Liver (tissue), 9 donors: ENCODE data around the gene TMEM163. TPM values are rescaled to one million over a fixed set of nuclear protein-coding genes. Genes with fewer than 3 reads are reported as not detected.

ENCODE experiments used
- DNase-seq: peaks from one replicate; pipeline ENCODE4 v3.0.0-alpha.2; 2017; ENCODE audit warnings: low spot score
- H3K27ac ChIP-seq, 2 donors: one replicate each; pipeline ENCODE4 v1.7.0; 2013; ENCODE audit warnings: inconsistent platforms in 2 of 2, low read length in 2 of 2, control low read depth in 1 of 2, low read depth in 1 of 2, mild to moderate bottlenecking in 1 of 2
- H3K27me3 ChIP-seq, 4 donors: one replicate each; pipeline versions ENCODE4 v1.6.1 to v1.7.0; 2013; ENCODE audit warnings: low read length in 3 of 4, inconsistent platforms in 1 of 4, mild to moderate bottlenecking in 1 of 4, moderate library complexity in 1 of 4; ENCODE audit not compliant: control insufficient read depth in 4 of 4, insufficient read depth in 4 of 4
- H3K36me3 ChIP-seq, 4 donors: one replicate each; pipeline versions ENCODE4 v1.6.1 to v1.7.0; 2013; ENCODE audit warnings: low read length in 3 of 4, mild to moderate bottlenecking in 3 of 4, low read depth in 1 of 4, moderate library complexity in 1 of 4; ENCODE audit not compliant: control insufficient read depth in 4 of 4, insufficient read depth in 3 of 4
- H3K4me1 ChIP-seq, 4 donors: one replicate each; pipeline versions ENCODE4 v1.6.1 to v1.7.0; 2013; ENCODE audit warnings: low read length in 3 of 4, mild to moderate bottlenecking in 3 of 4, moderate library complexity in 1 of 4; ENCODE audit not compliant: control insufficient read depth in 4 of 4, insufficient read depth in 4 of 4
- H3K4me3 ChIP-seq, 3 donors: one replicate each; pipeline versions ENCODE4 v1.6.1 to v1.7.0; 2013; ENCODE audit warnings: low read length in 3 of 3, control low read depth in 1 of 3, low read depth in 1 of 3, mild to moderate bottlenecking in 1 of 3
- H3K9ac ChIP-seq, 2 donors: one replicate each; pipeline ENCODE4 v1.7.0; 2013; ENCODE audit warnings: low read length in 2 of 2, mild to moderate bottlenecking in 2 of 2, moderate library complexity in 2 of 2, control low read depth in 1 of 2, low read depth in 1 of 2
- H3K9me3 ChIP-seq, 4 donors: one replicate each; pipeline versions ENCODE4 v1.6.1 to v1.7.0; 2013; ENCODE audit warnings: low read length in 3 of 4; ENCODE audit not compliant: control insufficient read depth in 4 of 4
- EGR1 ChIP-seq, 2 donors: IDR thresholded peaks; 2 replicates each; pipeline ENCODE4 v1.6.1; 2016 to 2018; ENCODE audit warnings: antibody characterized with exemption in 2 of 2, low read depth in 2 of 2
- FOXA1 ChIP-seq: IDR thresholded peaks from 2 replicates; pipeline ENCODE4 v1.6.1; 2016; ENCODE audit warnings: antibody characterized with exemption
- FOXA2 ChIP-seq: IDR thresholded peaks from 2 replicates; pipeline ENCODE4 v1.6.1; 2016; ENCODE audit warnings: antibody characterized with exemption
- GABPA ChIP-seq, 2 donors: IDR thresholded peaks in 1 of 2; conservative IDR thresholded peaks in 1 of 2; 2 replicates each; pipeline ENCODE4 v1.6.1; 2016; ENCODE audit warnings: antibody characterized with exemption in 2 of 2, mild to moderate bottlenecking in 1 of 2, moderate library complexity in 1 of 2
- HNF4A ChIP-seq, 2 donors: conservative IDR thresholded peaks; 2 replicates each; pipeline ENCODE4 v1.6.1; 2016; ENCODE audit warnings: antibody characterized with exemption in 2 of 2, mild to moderate bottlenecking in 2 of 2
- HNF4G ChIP-seq: IDR thresholded peaks from 2 replicates; pipeline ENCODE4 v1.6.1; 2016; ENCODE audit warnings: antibody characterized with exemption
- JUND ChIP-seq, 2 donors: IDR thresholded peaks; 2 replicates each; pipeline ENCODE4 v1.6.1; 2016; ENCODE audit warnings: antibody characterized with exemption in 2 of 2
- NR2F2 ChIP-seq: IDR thresholded peaks from 2 replicates; pipeline ENCODE4 v1.6.1; 2016; ENCODE audit warnings: antibody characterized with exemption
- RAD21 ChIP-seq, 2 donors: IDR thresholded peaks; 2 replicates each; pipeline ENCODE4 v1.6.1; 2016; ENCODE audit warnings: antibody characterized with exemption in 2 of 2, mild to moderate bottlenecking in 2 of 2
- RXRA ChIP-seq, 2 donors: IDR thresholded peaks; 2 replicates each; pipeline ENCODE4 v1.6.1; 2017 to 2018; ENCODE audit warnings: antibody characterized with exemption in 2 of 2, mild to moderate bottlenecking in 1 of 2
- SP1 ChIP-seq: IDR thresholded peaks from 2 replicates; pipeline ENCODE4 v1.6.1; 2018; ENCODE audit warnings: antibody characterized with exemption, mild to moderate bottlenecking
- TAF1 ChIP-seq: conservative IDR thresholded peaks from 2 replicates; pipeline ENCODE4 v1.6.1; 2016; ENCODE audit warnings: antibody characterized with exemption, mild to moderate bottlenecking
- YY1 ChIP-seq: IDR thresholded peaks from 2 replicates; pipeline ENCODE4 v1.6.1; 2016; ENCODE audit warnings: antibody characterized with exemption, mild to moderate bottlenecking
- WGBS: extraction: QIAGEN DNeasy Blood & Tissue Kit; methylation state at CpG from one replicate; pipeline ENCODE4 v1.1.7; 2013; 5-methylcytosine and 5-hydroxymethylcytosine counted together
- polyA plus RNA-seq, 2 donors: library from polyadenylated mRNA; stranded (reverse) in 1 of 2; unstranded in 1 of 2; fragments of 200-250 nt in 1 of 2; fragments of >200 nt in 1 of 2; fragmentation: Nextera tagmentation in 1 of 2; extraction: Ambion mirVana in 1 of 2; gene quantifications; one replicate each; pipeline versions ENCODE4 v1.2.1 to v1.2.3, GENCODE V29; 2013 to 2015
- total RNA-seq, 2 donors: library from RNA; depleted of rRNA; stranded (reverse); fragments of >200 nt; gene quantifications; one replicate each; pipeline ENCODE4 v1.2.3, GENCODE V29; 2014
- TF ChIP-seq, protein P1 (sequence below): IDR thresholded peaks from 2 replicates; pipeline ENCODE4 v1.6.1; 2016; ENCODE audit warnings: antibody characterized with exemption
- TF ChIP-seq, protein P2 (sequence below): IDR thresholded peaks from 2 replicates; pipeline ENCODE4 v1.6.1; 2016; ENCODE audit warnings: antibody characterized with exemption
- TF ChIP-seq, protein P3 (sequence below): fragments of 150-350 bp; IDR thresholded peaks from 2 replicates; pipeline ENCODE4 v1.5.1; 2017; ENCODE audit warnings: improper control_type of control experiment, low read depth, low read length; ENCODE audit not compliant: missing input control
- TF ChIP-seq, protein P4 (sequence below): IDR thresholded peaks from 2 replicates; pipeline ENCODE4 v1.6.1; 2016; ENCODE audit warnings: antibody characterized with exemption
- TF ChIP-seq, protein P5 (sequence below): IDR thresholded peaks from 2 replicates; pipeline ENCODE4 v1.6.1; 2016; ENCODE audit warnings: antibody characterized with exemption, mild to moderate bottlenecking
- donor health status: healthy.
- donor health status: healthy.
- donor health status: healthy.
- donor health status: healthy.
- donor health status: healthy.

The TMEM163 gene
- total and polyA plus RNA-seq, 4 donors: 0.08 to 0.48 (median 0.25) TPM

DNA sequence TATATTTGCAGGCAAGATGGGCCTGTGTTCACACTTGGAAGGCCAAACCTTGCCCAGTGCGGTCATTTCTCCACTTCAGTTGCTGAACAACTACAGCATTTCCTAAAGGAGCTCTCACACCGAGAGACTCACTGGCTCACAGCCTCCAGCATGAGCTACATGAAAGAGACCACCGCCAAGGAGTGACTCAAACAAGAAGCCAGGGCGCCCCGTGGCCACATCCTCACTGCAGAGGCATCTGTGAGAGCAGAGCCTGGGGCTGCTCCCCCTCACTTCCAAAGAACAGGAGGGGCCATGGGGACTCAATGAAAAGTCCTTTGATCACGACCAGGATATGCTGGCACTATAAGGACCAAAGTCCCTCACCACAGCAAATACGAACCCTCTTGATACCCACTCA lies 50.0 kb downstream of the TMEM163 start:
- Histone ChIP-seq H3K9ac (no peak overlapping the region), H3K27me3 (no peaks in the 10 kb centered on the region), H3K27ac (no peak overlapping the region), H3K9me3 (peaks cover 0 to 3% (median 0%) of the 10 kb centered on the region in 4 donors), H3K4me1 (no peaks in the 10 kb centered on the region), H3K36me3 (no peaks in the 10 kb centered on the region), H3K4me3 (no peak overlapping the region)
- TF ChIP-seq SP1: no peak
- no peak for TF ChIP-seq FOXA1
- no peak for TF ChIP-seq JUND (IDR thresholded peaks at IDR 0.05)
- TF ChIP-seq, protein P1, sequence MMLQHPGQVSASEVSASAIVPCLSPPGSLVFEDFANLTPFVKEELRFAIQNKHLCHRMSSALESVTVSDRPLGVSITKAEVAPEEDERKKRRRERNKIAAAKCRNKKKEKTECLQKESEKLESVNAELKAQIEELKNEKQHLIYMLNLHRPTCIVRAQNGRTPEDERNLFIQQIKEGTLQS: no peak
- TF ChIP-seq TAF1: no peak
- TF ChIP-seq, protein P2, sequence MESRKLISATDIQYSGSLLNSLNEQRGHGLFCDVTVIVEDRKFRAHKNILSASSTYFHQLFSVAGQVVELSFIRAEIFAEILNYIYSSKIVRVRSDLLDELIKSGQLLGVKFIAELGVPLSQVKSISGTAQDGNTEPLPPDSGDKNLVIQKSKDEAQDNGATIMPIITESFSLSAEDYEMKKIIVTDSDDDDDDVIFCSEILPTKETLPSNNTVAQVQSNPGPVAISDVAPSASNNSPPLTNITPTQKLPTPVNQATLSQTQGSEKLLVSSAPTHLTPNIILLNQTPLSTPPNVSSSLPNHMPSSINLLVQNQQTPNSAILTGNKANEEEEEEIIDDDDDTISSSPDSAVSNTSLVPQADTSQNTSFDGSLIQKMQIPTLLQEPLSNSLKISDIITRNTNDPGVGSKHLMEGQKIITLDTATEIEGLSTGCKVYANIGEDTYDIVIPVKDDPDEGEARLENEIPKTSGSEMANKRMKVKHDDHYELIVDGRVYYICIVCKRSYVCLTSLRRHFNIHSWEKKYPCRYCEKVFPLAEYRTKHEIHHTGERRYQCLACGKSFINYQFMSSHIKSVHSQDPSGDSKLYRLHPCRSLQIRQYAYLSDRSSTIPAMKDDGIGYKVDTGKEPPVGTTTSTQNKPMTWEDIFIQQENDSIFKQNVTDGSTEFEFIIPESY: no peak
- TF ChIP-seq GABPA (IDR thresholded peaks at IDR 0.05 in 1 of 2, conservative IDR thresholded peaks at IDR 0.05 in 1 of 2): no peak
- TF ChIP-seq NR2F2: no peak
- no peak for TF ChIP-seq FOXA2
- no peak for TF ChIP-seq HNF4A (conservative IDR thresholded peaks at IDR 0.05)
- no peak for TF ChIP-seq EGR1 (IDR thresholded peaks at IDR 0.05; ENCODE audit: low read depth in 2 of 2)
- no peak for TF ChIP-seq RXRA (IDR thresholded peaks at IDR 0.05)
- TF ChIP-seq, protein P3, sequence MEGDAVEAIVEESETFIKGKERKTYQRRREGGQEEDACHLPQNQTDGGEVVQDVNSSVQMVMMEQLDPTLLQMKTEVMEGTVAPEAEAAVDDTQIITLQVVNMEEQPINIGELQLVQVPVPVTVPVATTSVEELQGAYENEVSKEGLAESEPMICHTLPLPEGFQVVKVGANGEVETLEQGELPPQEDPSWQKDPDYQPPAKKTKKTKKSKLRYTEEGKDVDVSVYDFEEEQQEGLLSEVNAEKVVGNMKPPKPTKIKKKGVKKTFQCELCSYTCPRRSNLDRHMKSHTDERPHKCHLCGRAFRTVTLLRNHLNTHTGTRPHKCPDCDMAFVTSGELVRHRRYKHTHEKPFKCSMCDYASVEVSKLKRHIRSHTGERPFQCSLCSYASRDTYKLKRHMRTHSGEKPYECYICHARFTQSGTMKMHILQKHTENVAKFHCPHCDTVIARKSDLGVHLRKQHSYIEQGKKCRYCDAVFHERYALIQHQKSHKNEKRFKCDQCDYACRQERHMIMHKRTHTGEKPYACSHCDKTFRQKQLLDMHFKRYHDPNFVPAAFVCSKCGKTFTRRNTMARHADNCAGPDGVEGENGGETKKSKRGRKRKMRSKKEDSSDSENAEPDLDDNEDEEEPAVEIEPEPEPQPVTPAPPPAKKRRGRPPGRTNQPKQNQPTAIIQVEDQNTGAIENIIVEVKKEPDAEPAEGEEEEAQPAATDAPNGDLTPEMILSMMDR: no peak
- no peak for TF ChIP-seq HNF4G
- TF ChIP-seq, protein P4, sequence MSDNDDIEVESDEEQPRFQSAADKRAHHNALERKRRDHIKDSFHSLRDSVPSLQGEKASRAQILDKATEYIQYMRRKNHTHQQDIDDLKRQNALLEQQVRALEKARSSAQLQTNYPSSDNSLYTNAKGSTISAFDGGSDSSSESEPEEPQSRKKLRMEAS: no peak
- no peak for TF ChIP-seq YY1
- TF ChIP-seq, protein P5, sequence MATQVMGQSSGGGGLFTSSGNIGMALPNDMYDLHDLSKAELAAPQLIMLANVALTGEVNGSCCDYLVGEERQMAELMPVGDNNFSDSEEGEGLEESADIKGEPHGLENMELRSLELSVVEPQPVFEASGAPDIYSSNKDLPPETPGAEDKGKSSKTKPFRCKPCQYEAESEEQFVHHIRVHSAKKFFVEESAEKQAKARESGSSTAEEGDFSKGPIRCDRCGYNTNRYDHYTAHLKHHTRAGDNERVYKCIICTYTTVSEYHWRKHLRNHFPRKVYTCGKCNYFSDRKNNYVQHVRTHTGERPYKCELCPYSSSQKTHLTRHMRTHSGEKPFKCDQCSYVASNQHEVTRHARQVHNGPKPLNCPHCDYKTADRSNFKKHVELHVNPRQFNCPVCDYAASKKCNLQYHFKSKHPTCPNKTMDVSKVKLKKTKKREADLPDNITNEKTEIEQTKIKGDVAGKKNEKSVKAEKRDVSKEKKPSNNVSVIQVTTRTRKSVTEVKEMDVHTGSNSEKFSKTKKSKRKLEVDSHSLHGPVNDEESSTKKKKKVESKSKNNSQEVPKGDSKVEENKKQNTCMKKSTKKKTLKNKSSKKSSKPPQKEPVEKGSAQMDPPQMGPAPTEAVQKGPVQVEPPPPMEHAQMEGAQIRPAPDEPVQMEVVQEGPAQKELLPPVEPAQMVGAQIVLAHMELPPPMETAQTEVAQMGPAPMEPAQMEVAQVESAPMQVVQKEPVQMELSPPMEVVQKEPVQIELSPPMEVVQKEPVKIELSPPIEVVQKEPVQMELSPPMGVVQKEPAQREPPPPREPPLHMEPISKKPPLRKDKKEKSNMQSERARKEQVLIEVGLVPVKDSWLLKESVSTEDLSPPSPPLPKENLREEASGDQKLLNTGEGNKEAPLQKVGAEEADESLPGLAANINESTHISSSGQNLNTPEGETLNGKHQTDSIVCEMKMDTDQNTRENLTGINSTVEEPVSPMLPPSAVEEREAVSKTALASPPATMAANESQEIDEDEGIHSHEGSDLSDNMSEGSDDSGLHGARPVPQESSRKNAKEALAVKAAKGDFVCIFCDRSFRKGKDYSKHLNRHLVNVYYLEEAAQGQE: no peak
- TF ChIP-seq RAD21 (IDR thresholded peaks at IDR 0.05): no peak
- DNase-seq: no peak
- WGBS: 84% methylated on average over 7 of the region's 7 CpGs
